ENCODE results near the gene KCTD16.

KCTD16 gene

GRCh38 chr5:144210655-144211054 is 40.0 kb downstream of the KCTD16 start:
- DNase-seq: no peak

GRCh38 chr5:144219869-144220268 is 49.2 kb downstream of the KCTD16 start:
- DNase-seq: no peak

- DNase-seq: no peak
Measured at GRCh38 chr5:144227363-144227999, 56.8 kb downstream of the KCTD16 start.

- no peak for DNase-seq
Measured at GRCh38 chr5:144230806-144231205, 60.1 kb downstream of the KCTD16 start.

- no peak for DNase-seq
Measured at GRCh38 chr5:144232285-144232684, 61.6 kb downstream of the KCTD16 start.

- DNase-seq: no peak
Measured at GRCh38 chr5:144236499-144236898, 65.8 kb downstream of the KCTD16 start.

- DNase-seq: no peak
Measured at GRCh38 chr5:144237851-144238250, 67.2 kb downstream of the KCTD16 start.

- DNase-seq: no peak
Measured at GRCh38 chr5:144247131-144247530, 76.5 kb downstream of the KCTD16 start.

- no peak for DNase-seq
Measured at GRCh38 chr5:144248015-144248414, 77.3 kb downstream of the KCTD16 start.

- no peak for DNase-seq
Measured at GRCh38 chr5:144249755-144250464, 79.2 kb downstream of the KCTD16 start.

GRCh38 chr5:144254552-144254951 is 83.9 kb downstream of the KCTD16 start:
- no peak for DNase-seq

GRCh38 chr5:144260121-144260520 is 89.4 kb downstream of the KCTD16 start:
- DNase-seq: no peak

GRCh38 chr5:144265643-144266247 is 95.1 kb downstream of the KCTD16 start:
- DNase-seq: no peak

- DNase-seq: no peak
Measured at GRCh38 chr5:144267961-144268513, 97.4 kb downstream of the KCTD16 start.

- DNase-seq: no peak
Measured at GRCh38 chr5:144273232-144274027, 102.8 kb downstream of the KCTD16 start.

GRCh38 chr5:144275329-144275728 is 104.7 kb downstream of the KCTD16 start:
- no peak for DNase-seq

- DNase-seq: no peak
Measured at GRCh38 chr5:144276034-144276822, 105.6 kb downstream of the KCTD16 start.

GRCh38 chr5:144281784-144282183 is 111.1 kb downstream of the KCTD16 start:
- DNase-seq: no peak

- DNase-seq: no peak
Measured at GRCh38 chr5:144284036-144284435, 113.4 kb downstream of the KCTD16 start.

- DNase-seq: no peak
Measured at GRCh38 chr5:144284931-144285502, 114.3 kb downstream of the KCTD16 start.

- DNase-seq: no peak
Measured at GRCh38 chr5:144289277-144289676, 118.6 kb downstream of the KCTD16 start.

GRCh38 chr5:144292029-144292428 is 121.4 kb downstream of the KCTD16 start:
- DNase-seq: no peak

All from stimulated activated naive CD4-positive, alpha-beta T cell treated with Interleukin-2 at 50 U/mL for 16 hours (primary cell).